Right lung (tissue), 5 donors: ENCODE measurements around the gene ANO8. TPM values are rescaled to one million over a fixed set of nuclear protein-coding genes. Genes with fewer than 3 reads are reported as not detected.
A peak's percentile ranks its signal among the peaks of the same experiment; 100 is the strongest.

ENCODE experiments used
- DNase-seq, 2 donors: peaks; one replicate each; pipeline ENCODE4 v3.0.0-alpha.2; 2013
- polyA plus RNA-seq, 5 donors: library from polyadenylated mRNA; unstranded; fragments of 120-200 nt; gene quantifications; one replicate each; pipeline versions ENCODE4 v1.2.1 to v1.2.3, GENCODE V29; 2013; ENCODE audit warnings: inconsistent platforms in 1 of 5, low replicate concordance in 1 of 5; ENCODE audit not compliant: insufficient read length in 5 of 5, insufficient read depth in 1 of 5

ANO8 gene
- polyA plus RNA-seq, 5 donors, result 8.1 to 13.0 (median 11.9) TPM

DNA sequence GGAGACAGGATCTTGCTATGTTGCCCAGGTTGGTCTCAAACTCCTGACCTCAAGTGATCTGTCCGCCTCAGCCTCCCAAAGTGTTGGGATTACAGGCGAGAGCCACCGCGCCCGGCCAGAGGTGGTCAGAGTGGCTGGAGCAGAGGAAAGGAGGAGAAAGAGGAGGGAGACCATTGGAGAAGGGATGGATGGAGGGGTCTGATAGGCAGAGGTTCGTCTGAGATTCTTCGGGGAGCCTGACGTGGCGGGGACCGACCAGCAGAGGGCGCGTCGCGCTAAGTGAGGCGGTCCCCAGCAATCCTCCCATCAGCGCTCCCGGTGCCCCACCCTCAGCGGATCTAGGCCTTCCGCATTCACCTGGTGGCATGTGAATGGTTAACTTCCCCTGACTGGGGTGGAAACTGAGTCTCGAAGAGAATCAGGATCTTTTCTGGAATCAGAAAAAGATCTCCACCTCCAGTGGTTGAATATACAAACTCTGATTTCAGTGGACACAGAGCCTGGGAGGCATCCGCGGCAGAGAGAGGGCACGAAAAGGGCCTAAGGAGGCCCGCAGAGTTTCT lies 11.5 kb upstream of the ANO8 start:
- peak in 1 of 2 donors; percentile 58 for DNase-seq

DNA sequence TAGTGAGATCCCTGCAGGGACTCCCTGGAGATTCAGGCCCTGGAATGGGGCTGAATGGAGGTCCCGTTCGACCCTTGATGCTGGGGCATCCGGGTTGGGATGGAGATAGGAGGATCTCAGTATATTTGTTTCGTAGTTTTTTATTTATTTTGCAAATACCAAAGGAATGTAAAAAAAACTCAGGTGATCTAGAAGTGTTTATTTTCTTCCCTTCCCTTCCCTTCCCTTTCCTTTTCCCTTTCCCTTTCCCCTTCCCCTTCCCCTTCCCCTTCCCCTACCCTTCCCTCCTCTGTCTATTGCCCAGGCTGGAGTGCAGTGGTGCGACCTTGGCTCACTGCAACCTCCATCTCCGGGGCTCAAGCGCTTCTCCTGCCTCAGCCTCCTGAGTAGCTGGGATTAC lies 7.2 kb upstream of the ANO8 start:
- DNase-seq, result no peak

DNA sequence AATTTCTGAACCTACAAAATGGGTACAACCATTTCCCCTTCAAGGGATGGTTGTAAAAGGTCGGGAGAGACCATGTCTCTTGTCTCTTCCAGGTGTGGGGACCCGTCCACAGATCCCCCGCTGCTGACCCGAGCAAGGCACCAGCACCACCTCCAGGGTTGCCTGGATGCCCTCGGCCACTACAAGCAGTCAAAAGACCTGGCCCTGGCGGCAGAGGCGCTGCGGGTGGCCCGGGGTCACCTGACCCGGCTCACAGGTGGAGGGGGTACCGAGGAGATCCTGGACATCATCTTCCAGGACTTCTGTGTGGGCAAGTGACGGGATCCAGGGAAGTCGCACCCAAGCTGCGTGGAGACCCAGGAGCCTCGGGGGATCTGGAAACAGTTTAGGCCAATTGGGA lies 6.7 kb upstream of the ANO8 start:
- no peak for DNase-seq

DNA sequence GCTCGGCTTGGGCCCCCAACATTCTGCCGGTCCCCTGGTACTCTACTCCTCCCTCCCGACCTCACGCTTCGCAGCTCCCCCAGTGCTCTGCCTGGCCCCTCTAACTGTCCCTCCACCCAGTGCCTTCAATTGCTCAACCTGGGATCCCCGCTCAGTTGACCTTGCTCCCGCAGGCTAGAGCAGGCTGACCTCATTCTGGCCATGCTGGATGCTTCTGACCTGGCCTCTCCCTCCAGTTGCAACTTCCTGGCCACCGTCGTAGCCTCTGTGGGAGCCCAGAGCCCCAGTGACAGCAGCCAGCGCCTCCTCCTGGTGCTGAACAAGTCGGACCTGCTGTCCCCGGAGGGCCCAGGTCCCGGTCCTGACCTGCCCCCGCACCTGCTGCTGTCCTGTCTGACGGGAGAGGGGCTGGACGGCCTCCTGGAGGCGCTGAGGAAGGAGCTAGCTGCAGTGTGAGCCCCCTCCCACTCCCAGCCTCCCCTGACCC lies 6.3 kb upstream of the ANO8 start:
- no peak for DNase-seq

DNA sequence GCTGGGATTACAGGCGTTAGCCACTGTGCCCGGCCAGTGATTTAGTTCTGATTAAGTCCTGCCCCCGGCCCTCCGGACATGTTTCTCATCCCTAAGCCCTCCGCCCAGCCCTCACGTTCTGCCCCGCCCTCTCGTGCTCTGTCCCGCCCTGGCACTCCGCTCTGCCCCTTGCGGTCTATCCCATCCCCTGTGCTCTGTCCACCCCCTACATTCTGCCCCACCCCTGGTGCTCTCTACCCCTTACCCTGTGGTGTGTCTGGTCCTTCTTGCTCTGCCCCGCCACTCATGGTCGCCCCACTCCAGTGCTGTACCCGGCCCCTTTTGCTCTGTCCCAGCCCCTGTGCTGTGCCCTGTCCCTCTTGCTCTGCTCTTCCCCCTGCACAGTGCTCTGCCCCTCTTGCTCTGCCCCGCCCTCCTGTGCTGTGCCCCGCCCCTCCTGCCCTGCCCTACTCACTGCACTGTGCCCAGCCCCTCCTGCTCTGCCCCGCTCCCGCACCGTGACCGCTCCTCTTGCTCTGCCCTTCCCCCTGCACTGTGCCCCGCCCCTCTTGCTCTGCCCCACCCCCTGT lies 5.7 kb upstream of the ANO8 start:
- DNase-seq, result no peak

DNA sequence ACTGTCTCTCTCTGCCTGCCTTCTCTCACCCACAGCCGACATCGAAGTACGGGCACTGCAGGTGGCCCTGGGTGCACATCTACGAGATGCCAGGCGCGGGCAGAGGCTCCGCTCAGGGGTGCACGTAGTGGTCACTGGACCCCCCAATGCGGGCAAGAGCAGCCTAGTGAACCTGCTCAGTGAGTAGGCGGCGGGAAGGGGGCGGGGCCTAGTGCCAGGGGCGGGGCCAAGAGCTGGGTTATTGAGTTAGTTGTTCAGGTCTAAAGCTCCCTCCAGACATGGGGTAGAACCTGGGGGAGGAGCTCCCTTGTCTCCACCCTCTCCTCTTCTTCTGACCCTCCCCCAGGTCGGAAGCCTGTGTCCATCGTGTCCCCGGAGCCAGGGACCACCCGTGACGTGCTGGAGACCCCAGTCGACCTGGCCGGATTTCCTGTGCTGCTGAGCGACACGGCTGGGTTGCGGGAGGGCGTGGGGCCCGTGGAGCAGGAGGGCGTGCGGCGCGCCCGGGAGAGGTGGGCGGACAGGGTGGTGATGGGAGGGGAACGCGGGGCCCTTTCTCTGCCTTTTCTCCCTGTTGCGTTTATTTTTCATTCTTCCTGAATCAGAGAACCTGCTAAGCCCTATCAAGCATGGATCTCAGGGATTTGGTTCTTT lies 4.6 kb upstream of the ANO8 start:
- no peak for DNase-seq

DNA sequence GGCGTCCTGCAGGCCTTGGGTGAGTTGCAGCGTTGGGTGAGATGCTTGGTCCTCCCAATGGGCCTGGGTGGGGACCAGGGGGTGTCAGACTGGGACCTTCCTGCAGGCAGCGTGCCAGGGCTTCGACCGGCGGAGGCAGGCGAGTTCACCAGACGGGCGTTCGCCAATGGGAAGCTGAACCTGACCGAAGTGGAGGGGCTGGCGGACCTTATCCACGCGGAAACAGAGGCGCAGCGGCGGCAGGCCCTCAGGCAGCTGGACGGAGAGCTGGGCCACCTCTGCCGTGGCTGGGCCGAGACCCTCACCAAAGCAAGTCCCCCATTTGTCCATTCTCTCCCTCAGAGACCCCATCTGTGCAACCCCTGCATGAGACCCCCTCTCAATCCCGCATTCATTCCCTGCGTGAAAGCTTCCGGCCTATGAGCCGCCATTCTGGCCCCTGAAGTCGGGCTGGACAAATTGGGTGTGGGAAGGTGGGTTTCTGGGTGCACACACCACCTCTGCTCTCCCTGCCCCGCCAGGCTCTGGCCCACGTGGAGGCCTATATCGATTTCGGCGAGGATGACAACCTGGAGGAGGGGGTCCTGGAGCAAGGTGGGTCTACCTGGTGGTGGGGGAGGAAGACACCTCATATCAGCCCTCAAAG lies 3.9 kb upstream of the ANO8 start:
- DNase-seq, result no peak

DNA sequence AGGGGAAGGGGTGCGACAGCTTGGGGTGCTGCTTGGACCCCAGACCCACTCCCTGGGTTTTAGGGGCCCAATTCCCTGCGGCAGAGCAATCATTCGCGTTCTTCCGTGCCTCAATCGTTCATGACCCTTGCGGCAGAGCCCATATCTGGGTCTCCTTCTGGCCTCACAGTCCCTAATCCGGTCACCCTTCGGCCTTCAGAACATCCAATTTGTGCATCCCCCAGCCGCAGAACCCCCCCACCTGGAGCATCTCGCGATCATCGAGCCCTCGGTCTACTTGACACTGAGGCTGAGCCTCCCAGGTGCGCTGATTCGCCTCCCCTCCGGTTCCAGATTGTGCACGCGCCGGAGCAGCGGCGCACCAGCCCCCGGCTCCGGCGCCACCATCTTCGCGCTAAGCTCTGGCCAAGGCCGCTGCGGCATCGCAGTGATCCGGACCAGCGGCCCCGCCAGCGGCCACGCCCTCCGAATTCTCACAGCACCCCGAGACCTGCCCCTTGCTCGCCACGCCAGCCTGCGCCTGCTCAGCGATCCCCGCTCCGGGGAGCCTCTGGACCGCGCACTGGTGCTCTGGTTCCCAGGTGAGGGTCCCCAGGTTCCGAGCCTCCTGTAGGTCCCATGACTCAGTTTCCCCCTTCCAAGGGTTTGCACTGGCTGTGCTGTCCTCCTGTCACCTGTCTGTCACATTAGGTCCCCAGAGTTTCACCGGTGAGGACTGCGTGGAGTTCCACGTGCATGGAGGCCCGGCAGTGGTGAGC lies 3.2 kb upstream of the ANO8 start:
- no peak for DNase-seq

DNA sequence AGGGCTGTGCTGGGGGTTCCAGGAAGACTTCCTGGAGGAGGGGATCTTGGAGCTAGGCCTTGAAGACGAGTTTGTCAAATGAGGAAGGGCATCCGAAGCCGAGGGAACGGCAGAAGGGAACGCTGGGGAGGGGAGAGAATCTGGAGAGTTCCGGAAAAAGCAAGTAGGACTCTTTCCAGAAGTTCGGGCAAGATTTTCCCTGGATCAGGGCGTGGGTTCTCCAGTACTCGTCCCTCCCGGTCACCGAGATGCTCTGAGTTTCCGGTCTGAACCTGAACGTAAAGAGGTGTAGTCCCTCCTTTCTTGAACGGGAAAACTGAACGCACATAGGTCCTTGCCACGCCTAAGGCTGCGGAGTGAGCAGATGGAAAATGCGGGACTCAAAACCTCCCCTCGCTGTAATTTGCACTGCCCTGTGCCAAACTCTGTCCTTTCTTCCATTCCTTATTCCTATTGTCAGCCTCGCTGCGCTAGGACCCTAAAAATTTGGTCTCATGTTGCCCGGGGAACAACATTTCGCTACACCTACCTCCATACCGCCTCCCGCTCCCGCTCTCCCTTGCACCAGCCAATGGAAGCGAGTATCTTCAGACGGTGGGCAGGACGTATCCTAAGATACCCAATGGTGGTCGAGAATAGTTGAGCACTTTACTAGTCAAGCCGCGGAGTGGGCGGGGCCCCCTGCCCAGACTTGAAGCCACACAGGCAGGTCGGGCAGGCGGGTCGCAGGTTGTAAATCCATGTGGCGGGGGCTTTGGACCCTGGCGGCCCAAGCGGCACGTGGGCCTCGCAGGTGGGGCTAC lies 2.4 kb upstream of the ANO8 start, which contains the start of gene GTPBP3:
Gene GTPBP3 (plus strand): TSS at position 682 of the 803 bp plus-strand sequence. CDS start 59 bp downstream, at position 741.
- DNase-seq, result peak; percentile 94 to 96

DNA sequence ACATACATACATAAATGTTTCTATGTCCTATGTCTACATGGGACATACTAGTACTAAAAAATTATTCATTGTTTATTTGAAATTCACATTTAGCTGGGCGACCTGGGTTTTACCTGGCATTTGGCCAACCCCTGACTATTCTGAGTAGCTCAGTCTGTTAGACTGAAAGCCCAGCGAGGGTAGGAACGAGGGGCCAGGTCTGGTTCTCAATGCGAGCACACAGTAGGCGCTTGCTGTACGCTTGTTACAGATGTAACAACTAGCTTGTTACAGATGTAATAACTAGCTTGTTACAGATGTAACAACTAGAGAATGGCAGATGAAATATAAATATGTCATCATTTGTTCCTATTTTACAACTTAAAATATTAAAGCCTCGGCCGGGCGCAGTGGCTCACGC lies 920 bp upstream of the ANO8 start:
- DNase-seq, result no peak

DNA sequence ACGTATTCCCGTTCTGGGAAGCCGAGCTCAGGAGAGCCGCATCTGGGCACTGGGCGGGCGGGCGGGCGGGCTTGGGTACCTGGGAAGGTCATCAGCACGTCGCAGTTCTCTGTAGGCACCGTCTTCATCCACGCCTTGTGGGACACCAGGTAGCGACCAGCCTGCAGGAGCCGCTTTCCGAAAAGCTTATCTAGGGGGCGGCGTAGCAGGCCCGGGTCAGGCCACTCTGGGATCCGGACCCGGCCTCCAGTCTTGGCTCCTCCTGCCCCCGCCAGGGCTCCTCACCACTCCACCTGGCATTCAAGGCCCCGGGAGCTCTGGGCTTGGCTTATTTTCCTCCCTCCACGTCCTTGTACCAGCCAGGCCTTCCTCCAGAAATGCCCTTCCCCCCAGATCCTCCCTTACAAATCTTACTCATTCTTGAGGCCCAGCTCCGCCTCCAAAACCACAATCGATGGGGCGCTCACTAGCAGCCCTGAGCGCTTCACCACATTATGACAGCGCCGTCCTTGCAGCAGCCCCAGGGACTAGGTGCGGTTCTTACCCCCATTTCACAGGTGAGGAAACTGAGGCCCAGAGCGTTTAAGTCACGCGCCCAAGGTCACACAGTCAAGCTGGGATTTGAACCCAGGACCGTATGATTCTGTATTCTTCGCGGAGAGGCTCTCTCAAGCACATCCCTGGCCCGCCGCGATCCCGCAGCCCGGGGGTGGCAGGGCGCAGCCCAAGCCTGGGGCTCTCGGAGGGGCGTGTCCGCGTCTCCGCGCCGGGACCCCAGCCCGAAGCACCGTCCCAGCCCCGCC lies 843 bp downstream of the ANO8 start:
- DNase-seq, result no peak

DNA sequence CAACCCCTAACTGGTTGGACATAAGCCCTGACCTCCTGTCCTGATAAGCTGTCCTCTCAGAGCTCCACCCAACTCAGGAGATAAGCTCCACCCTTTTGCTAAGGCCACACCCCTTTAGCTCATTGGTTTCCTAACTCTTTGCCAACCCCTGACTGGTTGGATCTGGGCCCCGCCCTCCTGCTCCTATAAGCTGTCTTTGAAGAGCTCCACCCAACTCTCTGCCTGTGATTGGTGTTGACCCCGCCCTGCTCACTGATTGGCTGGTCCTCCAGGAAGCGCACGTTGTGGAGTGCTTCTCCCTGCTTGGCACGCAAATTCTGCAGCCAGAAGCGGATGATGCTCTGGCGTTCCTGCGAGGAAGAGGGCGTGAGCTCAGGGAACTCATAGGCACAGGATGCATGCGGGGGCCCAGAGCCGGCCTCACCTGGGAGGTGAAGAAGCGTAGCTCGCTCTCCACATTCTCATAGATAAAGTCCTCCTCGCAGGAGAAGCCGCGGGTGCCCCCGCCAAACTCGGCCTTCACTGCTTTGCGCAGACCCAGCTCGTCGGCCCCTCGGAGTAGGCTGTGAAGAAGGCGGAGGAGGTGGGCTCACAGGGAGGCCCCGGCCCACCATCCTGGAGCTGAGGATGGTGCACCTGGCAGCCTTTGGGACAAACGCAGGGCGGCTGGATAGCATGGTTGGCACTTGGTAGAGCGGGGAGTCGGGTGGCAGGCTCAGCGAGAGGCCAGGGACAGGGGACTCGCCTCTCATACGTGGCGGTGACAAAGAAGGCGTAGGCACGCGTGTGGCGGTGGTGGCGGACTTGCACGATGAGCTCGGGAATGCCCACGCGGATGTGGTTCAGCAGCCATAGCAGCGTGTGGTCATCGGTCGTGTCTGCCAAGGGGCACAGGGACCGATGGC lies 1.7 kb downstream of the ANO8 start:
- no peak for DNase-seq

DNA sequence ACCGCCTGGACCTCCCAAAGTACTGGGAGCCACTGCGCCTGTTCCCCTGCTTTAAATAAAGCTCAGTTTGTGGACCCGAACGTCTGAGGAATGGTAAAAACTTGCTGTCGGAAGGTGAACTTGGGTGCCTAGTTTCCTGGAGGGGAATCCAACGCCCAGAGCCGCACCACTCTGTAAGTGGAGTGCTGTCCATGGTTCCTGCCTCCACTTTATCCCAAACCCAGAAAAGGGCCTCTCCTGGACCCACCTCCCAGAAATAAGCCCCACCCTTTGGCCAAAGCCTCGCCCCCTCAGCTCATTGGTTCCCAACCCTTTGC lies 2.3 kb downstream of the ANO8 start:
- DNase-seq, result no peak

DNA sequence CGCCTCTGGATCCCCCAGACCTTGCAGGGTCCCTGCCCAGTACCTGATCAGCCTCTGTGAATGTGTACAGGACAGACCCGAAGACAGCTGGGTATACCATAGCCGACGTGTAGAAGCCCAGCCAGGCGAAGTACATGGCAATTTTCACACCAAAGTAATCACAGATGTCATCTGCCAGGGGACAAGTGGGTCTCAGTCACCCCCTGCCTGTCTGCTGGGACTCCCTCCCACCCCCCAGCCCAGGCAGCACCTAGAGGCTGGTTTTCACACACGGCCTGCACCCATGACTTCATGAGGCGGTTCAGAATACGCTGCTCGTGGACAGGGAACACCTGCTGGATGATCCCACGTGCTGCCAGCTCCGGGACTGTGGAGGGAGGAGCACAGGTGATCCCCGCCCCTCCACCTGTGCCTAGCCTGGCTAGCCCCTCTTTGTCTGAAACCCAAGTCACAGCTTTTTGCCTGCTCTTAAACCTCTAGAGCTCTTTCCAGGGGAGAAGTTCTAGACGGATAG lies 3.6 kb downstream of the ANO8 start:
- DNase-seq, result no peak

DNA sequence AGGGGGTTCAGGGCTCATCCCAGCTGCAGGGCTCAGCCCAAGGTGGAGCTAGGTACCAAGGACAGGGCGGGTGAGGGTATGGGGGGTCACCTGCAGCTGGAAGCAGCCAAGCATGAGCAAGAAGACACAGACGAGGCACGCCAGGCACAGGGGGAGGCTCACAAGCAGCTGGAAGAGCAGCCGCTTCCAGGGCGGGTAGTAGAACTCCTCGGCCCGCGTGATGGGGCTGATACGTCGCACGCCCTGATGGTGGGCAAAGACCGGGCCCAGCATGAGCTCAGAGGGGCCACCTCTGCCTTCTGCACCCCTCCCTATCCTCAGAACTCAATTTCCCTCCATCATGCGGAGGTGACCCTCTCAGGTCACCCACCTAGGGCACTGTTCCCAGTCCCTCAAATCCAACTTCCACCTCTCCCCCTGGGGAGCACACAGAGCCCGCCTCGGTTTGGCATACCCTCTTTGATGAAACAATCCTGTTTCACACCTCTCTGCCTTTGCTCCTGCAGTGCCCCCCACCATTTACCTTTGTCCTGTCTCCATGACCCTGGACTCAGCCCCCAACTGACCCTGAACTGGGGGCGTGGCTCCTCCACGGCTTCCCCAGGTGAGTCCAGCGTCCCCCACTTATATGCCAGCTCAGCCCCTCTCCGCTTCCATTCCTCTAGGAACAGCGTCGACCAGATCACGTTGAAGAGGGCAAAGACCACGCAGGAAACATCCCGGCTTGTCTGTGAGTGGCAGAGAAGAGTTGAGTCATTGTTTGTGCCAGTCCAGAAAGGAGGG lies 4.2 kb downstream of the ANO8 start:
- no peak for DNase-seq

DNA sequence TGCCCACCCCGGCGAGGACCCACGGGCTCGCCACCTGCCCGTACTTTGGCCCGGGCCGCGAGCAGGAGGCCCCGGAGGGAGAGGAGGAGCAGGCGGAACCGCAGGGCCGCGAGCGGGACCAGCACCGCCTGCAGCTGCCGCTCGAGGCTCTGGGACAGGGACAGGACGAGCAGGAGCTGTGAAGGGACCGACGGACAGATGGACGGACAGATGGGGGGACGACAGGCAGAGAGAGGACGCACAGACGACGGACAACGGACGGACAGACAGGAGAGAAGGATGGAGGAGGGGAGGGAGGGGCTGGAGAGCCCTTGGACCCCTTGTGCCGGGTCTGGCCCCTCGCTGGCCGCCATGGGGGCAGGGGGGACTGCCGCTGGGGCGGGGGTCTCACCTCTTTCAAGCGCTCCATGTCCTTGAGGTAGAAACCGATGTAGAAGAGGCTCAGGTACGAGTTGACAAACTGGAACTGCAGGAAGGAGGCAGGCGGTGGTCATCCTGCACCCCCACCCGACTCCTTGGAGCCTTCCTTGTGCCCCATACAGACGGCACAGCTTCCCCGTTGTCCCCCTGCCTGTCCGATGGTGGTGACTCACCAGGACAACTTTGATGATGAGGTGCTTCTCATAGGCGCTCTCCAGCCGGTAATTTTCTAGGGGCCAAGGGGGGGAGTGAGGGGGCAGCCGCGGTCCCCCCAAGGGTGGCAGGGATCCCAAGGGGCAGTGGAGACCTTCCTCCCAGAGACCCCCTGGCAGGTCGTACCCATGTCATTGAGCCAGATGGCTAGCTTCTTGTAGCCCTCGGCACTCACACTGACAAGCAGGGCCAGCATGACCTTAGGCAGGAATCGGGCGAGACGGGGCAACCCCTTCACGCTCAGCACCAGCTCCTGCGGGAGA lies 5.0 kb downstream of the ANO8 start:
- no peak for DNase-seq
